Gastroesophageal sphincter (tissue), 3 donors: ENCODE measurements around the gene GRIA4.

ENCODE experiments used
- EP300 ChIP-seq: sonication (generic); formaldehyde crosslinking; IDR thresholded peaks from one replicate; pipeline ENCODE4 v1.6.1; 2017; ENCODE audit warnings: antibody characterized with exemption, mild to moderate bottlenecking
- POLR2A ChIP-seq, 2 donors: fragments of 450-650 bp; IDR thresholded peaks; one replicate each; pipeline ENCODE4 v1.6.1; 2017; ENCODE audit warnings: antibody characterized with exemption in 2 of 2, mild to moderate bottlenecking in 2 of 2, moderate library complexity in 1 of 2
- POLR2AphosphoS5 ChIP-seq: sonication (generic); formaldehyde crosslinking; IDR thresholded peaks from one replicate; pipeline ENCODE4 v1.6.1; 2017; ENCODE audit warnings: antibody characterized with exemption
- TF ChIP-seq, protein P1 (sequence below), 4 experiments: fragments of 200-600 bp in 2 of 4; fragments of 450-650 bp in 2 of 4; sonication (generic) in 1 of 4; IDR thresholded peaks; one replicate each; pipeline ENCODE4 v1.5.1; 2017 to 2019; ENCODE audit warnings: antibody characterized with exemption in 4 of 4, mild to moderate bottlenecking in 2 of 4, moderate library complexity in 2 of 4

DNA sequence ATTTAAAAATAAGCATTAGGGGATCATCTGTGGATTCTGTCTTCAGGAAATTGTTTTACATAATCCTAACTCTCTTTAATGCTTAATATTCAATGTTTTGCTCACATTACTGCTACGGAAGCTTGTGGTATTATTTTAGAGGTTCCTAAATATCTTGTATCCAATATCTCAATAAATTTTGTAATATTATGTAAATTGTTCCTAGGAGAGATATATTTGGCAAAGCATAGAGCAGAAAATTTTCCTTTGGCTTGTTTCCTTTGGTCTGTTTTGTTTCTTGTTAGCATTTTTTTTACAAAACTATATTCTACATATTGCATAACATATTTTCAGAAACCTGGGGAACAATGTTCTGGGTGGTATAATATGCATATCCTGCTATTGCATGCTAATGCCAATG, 144.8 kb downstream of the GRIA4 start:
- TF ChIP-seq EP300 (no peak), POLR2AphosphoS5 (no peak), POLR2A (IDR thresholded peaks at IDR 0.05) (no peak)
- TF ChIP-seq, protein P1, sequence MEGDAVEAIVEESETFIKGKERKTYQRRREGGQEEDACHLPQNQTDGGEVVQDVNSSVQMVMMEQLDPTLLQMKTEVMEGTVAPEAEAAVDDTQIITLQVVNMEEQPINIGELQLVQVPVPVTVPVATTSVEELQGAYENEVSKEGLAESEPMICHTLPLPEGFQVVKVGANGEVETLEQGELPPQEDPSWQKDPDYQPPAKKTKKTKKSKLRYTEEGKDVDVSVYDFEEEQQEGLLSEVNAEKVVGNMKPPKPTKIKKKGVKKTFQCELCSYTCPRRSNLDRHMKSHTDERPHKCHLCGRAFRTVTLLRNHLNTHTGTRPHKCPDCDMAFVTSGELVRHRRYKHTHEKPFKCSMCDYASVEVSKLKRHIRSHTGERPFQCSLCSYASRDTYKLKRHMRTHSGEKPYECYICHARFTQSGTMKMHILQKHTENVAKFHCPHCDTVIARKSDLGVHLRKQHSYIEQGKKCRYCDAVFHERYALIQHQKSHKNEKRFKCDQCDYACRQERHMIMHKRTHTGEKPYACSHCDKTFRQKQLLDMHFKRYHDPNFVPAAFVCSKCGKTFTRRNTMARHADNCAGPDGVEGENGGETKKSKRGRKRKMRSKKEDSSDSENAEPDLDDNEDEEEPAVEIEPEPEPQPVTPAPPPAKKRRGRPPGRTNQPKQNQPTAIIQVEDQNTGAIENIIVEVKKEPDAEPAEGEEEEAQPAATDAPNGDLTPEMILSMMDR (IDR thresholded peaks at IDR 0.05), result no peak
